Vagina (tissue), 2 donors: Measurements from ENCODE around the gene MFF.

ENCODE experiments used
- CTCF ChIP-seq, 3 experiments: fragments of 450-650 bp in 2 of 3; fragments of 200-600 bp in 1 of 3; sonication (generic) in 1 of 3; IDR thresholded peaks; one replicate each; pipeline ENCODE4 v1.5.1; 2017 to 2019; ENCODE audit warnings: antibody characterized with exemption in 3 of 3, mild to moderate bottlenecking in 2 of 3, moderate library complexity in 2 of 3
- POLR2AphosphoS5 ChIP-seq, 2 donors: sonication (generic); formaldehyde crosslinking; IDR thresholded peaks; one replicate each; pipeline ENCODE4 v1.9.0; 2017; ENCODE audit warnings: antibody characterized with exemption in 2 of 2, mild to moderate bottlenecking in 2 of 2, low read depth in 1 of 2; ENCODE audit not compliant: insufficient read depth in 1 of 2

DNA sequence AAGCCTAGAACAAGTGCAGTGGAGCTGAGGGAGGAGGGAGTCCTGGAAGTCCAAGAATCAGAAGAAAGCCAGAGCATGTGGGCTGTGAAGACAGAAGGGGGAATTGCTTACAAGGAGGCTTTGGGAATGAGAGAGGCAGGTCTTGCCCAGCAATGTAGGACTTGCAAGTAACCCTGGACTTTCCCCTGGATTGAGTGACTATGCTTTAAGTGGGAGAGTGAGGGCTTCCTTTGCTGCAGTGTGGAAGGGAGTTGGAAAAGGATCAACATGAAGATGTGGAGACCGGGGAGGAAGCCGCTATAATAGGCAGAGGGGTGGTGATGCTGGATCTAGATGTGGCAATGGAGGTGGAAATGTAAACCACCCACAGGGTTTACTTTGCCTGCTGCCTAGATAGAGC is 76.5 kb downstream of the MFF start:
- TF ChIP-seq CTCF (IDR thresholded peaks at IDR 0.05) = no peak
- TF ChIP-seq POLR2AphosphoS5 (IDR thresholded peaks at IDR 0.05; ENCODE audit: insufficient read depth in 1 of 2, low read depth in 1 of 2) = no peak
